Stimulated activated CD4-positive, alpha-beta T cell treated with anti-CD3 and anti-CD28 coated beads, Interleukin-2, amount 100 ng/mL, for 24 hours (primary cell): Measurements from ENCODE around the gene TEPSIN.

Source experiments
- DNase-seq, 2 donors: peaks; one replicate each; pipeline ENCODE4 v3.0.0-alpha.2; 2020

The TEPSIN gene

DNA sequence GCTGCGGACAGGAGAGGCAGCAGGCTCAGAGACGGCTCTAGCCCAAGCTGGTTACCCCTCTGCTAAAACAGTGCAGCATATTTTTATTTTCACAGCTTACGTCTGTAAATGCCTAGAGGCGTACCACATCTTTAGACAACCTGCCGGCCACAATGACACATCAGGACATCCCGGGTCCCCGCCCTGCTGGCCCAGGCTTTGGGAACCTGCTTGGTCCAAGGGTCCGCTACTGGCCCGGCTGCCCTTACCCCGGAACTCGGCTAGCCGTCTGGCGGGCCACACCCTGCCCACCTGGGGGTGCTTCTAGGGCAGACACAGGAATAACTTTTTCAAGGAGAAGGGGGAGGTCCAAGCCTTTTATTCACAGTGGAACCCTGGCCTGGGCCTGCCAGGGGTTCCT, 20.4 kb downstream of the TEPSIN start:
- no peak for DNase-seq

DNA sequence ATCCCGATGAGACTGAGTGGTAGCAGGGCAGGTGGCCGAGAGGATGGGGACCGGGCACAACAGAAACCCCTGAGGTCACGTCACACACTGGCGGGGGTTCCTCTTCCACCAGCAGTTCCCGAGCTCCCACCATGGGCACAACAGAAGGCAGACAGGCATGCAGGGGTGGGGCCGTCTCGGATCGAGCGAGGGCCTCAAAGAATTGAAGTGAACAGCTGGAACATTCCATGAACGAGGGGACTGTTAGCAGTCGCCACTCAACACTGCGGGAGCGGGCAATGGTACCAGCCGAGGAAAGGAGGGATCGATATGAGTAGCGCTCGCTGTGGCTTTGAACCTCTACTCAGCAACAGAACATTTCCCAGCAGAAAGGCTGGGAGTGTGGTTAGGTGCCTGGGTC, 21.4 kb downstream of the TEPSIN start:
- DNase-seq = no peak

DNA sequence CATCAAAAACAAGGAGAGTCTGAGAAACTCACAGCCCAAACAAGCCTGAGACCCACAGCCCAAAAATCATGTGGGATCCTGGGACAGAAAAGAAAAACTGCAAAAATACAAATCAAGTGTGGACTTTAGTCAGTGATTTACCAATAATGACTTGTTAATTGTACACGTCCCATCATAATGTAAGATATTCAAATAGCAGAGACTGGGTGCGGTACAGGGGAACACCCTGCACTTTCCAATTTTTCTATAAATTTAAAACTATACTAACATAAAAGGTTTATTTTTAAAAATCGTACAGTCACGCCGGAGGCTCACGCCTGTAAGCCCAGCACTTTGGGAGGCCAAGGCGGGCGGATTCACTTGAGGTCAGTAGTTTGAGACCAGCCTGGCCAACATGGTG, 24.9 kb downstream of the TEPSIN start:
- DNase-seq = no peak

- DNase-seq = no peak
Measured at GRCh38 chr17:81212365-81212764, 26.5 kb downstream of the TEPSIN start.

DNA sequence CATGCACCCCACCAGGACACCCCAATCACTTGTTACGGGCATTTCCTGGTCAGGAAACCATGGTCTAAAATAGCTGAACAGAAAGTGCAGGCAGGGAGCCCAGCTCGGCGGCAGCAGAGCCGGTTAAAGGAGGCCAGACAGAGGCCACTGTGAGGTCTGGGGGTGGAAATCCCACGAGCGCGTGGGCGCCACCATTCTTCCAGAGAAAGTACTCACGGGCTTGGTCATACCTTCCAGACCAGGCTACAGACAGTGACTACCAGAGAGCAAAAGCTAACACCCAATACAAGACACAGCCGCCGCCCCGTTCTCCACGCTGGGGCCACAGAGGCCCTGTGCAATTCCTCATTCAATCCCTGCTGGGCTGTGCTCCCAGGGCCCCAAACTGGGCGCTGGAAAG, 28.0 kb downstream of the TEPSIN start:
- no peak for DNase-seq

DNA sequence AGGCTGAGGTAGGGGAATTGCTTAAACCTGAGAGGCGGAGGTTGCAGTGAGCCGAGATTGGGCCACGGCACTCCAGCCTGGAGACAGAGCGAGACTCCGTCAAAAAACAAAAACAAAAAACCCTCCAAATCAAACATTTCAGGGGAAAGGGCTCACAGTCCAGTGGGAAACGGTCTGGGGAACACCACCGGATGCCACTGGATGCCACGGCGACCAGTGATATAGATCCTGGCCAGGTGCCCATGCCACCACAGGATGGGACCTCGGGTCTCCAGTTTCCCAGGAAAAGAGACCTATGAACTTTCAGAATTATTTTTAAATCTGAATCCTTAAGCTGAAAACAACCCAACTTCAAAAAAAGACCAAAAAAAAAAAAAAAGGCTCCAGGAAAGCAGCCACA, 28.4 kb downstream of the TEPSIN start:
- no peak for DNase-seq

DNA sequence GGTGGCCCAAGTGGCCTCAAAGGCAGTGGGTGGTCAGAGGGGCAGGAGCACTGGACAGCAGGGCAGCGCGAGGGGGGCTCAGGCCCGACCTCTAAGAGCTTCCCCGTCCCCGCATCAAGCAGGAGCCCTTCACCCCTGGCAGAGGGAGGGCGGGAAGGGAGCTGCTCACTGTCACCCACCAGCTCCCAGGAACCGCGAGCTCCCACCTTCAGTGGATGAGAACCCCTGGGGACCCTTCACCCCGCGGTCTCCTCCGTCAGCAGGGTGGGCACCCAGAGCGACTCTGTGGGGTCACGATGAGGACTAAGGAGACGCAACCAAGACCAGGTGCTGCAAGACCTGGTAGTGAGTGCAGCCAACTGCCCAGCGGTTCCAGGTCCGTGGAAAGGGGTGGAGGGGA, 29.7 kb downstream of the TEPSIN start:
- DNase-seq = no peak

GRCh38 chr17:81208651-81209050, 30.2 kb downstream of the TEPSIN start:
- no peak for DNase-seq

GRCh38 chr17:81207610-81208581, 31.0 kb downstream of the TEPSIN start:
- no peak for DNase-seq

GRCh38 chr17:81206657-81207056, 32.2 kb downstream of the TEPSIN start:
- DNase-seq = no peak

- no peak for DNase-seq
Measured at GRCh38 chr17:81206166-81206565, 32.7 kb downstream of the TEPSIN start.

DNA sequence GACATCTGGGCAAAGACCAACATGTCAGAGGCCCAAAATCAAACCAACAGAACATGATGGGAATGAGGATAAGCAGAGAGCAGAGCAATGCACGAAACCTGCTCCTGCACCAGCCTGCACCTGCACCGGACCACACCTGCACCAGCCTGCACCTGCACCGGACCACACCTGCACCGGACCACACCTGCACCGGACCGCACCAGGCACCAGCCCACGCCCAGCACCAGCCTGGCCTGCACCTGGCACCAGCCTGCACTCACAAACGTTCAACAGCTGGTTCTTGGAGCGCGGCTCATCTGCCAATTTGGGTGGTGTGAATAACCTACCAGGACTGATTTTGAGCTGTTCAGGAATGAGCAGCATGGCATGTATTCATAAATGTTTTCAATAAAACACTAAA, 34.3 kb downstream of the TEPSIN start:
- no peak for DNase-seq

DNA sequence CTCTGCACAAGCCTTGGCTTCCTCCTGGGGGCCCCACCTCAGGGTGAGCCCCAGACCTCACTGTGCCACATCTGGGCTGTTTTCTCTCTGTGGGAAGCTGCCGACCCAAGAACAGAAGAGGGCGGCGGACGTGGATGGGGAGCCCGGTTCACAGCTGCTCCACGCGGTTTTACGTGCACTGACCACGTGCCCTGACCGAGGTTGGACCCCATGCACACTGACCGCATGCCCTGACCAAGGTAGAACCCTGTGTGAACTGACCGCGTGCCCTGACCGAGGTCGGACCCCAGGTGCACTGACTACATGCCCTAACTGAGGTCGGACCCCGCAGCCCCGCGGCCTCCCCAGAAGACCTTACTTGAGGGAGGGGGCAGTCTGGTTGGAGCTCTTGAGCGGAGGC, 35.7 kb downstream of the TEPSIN start:
- no peak for DNase-seq

DNA sequence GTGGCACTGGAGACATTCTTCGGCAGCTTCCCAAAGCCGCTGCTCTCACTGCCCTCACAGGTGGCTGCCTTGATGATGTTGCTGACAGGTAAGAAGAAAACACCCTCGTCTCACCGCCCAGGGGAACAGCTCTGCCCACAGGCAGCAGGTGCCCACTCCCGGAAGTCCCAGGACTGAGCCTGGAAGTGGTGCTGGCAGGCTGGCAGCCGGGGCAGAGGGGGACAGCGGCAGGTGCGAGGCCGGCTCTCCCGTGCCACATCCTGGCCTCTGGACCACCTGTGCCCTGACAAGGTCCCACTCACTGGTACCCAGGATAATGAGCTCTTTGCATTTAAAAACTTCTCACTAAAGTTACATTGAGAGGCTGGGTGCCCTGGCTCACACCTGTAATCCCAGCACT, 36.5 kb downstream of the TEPSIN start:
- DNase-seq = no peak

GRCh38 chr17:81200695-81201580, 37.9 kb downstream of the TEPSIN start:
- DNase-seq = peak; percentile 13 to 36

DNA sequence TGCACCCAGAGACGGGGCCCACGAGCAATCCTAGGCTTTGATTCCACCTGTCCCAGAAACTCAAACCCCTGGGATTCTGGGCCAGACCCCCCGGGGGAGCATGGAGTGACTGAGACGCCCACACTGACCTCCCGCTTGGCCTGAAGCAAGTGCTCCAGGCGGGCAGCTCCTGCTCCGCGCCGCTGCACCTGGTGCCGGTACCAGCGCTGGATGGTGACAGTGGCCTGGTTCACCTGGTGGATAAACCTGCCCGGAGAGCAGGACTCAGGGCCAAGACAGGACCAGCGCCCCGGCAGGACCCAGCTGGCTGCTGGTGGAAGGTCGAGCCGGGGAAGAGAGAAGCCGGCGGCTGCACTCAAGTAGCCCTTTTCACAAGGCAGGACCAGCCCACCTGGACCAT, 38.7 kb downstream of the TEPSIN start:
- DNase-seq = no peak

DNA sequence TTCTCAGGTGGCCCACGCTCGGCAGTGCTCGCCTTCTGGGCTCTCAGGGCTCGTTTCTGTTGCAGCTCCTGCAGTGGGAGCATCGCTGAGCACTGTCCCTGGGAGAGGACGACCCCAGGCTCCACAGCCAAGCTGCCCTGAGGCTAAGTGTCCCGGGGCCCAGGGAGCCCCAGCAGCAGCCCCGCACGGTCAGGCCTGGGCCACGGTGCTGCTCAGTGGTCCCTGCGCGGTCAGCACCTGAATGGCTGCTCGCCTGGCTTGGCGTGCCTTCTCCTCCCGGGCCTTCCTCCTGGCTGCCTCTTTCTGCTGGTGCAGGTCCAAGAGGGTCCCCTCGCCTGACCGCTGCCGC, 39.4 kb downstream of the TEPSIN start:
- DNase-seq = no peak

GRCh38 chr17:81198826-81199481, 39.9 kb downstream of the TEPSIN start:
- no peak for DNase-seq

DNA sequence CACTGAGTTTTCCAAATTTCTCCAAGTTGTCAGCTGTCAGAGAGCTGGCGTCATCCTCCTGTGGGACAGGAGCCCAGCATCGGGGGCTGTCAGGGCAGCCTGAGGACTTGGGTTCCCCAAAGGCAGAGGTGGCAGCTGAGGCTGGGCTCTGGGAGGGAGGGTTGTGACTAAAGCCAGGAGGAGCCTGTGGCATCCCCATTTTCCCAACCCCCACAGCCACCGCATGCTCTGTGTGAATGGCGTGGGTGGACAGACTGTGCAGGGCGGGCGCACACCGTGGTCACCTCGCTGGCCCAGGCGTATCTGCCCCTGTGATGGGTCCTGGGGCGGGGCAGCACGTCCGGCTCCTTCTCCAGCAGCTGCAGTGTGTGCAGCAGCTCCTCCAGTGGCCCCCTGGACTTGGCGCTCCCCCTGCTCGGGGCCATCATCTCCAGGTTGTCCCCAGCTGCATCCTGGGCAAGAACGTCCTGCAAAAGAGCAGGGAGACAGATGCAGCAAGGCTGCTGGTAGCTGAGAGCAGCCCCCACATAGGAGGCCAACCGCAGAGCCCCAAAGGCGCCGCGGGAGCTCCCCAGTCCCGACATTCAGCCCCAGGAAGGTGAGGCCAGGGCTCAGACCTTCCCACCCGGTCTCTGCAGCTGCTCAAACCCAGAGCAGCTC, 40.9 kb downstream of the TEPSIN start:
- no peak for DNase-seq

- DNase-seq = no peak
Measured at GRCh38 chr17:81197409-81197795, 41.5 kb downstream of the TEPSIN start.

DNA sequence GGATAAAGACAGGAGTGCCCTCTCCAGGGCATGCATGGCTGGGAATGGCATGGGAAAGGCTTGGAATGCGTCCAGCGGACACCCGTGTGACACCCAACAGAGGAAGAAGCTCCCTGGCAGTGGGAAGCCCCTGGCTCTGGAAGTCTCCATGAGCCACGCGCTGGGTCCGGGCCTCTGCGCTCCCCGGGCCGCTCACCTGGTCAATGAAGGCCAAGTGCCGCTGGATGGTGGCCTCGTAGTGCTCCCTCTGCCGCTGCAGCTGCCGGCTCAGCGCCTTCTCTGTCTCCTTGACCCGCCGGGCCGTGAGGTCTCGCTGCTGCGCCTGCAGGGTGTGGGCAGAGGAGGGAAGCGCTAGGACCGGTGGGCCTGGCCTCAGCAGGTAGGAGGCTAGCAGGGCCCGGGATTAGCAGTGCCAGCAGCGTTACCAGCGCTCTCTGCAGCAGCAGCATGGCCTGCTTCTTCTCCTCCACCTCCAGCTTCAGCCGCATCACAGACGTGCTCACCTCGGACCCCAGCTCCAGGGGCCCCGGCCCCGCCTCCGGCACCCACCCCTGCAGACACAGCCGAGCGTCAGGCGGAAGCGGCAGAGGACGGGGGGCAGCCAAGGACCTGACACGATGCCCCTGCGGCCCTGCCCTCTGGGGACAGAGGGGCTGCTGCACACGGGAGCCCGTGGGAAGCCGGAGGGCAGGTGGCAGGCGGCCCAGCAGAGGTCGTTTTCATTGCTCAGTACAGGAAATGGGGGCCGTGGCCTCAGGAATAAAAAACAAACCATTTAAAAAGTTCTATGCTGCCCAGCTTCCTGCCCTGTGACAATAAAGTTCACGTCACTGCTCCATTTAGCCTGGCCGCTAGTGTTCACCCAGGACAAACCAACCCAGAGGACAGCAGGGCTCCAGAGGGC, 42.1 kb downstream of the TEPSIN start:
- no peak for DNase-seq
